ENCODE results near the gene RIBC2.

DNA sequence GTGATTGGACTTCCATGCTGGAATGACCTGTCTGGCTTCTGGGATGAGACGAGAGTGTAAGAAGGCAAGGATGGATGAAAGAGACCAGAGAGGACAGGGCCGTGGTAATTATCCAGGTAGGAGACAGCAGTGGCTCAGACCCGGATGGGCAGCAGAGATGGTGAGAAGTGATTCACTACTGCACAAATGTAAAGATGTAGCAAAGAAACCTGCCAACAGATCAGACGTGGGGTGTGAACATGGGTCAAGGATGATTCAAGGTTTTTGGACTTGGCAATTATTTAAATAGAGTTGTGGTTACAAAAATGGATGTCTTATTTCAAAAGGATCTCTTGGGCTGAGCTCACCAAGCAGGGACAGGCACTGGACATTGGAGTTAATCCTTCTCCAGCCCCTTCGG, 32.7 kb downstream of the RIBC2 start:
- TF ChIP-seq POLR2A (IDR thresholded peaks at IDR 0.05; ENCODE audit: low read length) (no peak), GATA1 (IDR thresholded peaks at IDR 0.05; ENCODE audit: low read depth, low read length) (no peak)

All from erythroblast (primary cell).